Measurements from ENCODE around the gene OLFML1. TPM values are rescaled to one million over a fixed set of nuclear protein-coding genes. Genes with fewer than 3 reads are reported as not detected.

OLFML1 gene
- total RNA-seq, 1 donor from 2014 or later: not detected

DNA sequence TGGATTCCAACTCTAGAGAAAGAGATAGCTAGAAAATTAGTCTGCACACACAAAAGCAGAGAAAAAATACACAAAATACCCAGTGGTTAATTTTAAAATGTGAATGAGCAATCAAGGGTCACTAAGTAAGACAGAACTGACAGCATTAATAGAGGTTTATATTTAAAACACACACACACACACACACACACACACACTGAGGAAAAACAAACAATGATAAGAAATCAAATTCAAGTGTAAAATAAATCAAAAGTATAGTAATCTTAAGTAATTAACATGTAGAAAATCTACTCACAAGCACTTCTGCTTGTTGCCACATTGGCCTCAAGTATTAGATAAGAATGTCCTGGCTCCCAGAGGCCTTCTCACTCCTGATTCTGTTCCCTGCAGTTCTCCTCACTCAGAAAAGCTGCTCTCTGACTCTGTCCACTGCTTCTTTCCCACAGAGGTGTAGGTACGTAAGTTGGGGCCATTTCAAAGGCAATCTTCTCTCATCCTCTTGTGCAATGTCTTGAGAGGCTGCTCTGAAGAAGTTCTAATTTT, 33.3 kb upstream of the OLFML1 start:
- Mint-ChIP-seq H3K4me3 (no peak overlapping the region), H3K27ac (no peak overlapping the region), H3K4me1 (no peaks in the 10 kb centered on the region), H3K9me3 (no peaks in the 10 kb centered on the region), H3K27me3 (no peaks in the 10 kb centered on the region), H3K36me3 (ENCODE audit: low read depth) (no peaks in the 10 kb centered on the region)
- intact Hi-C loops (cut with micrococcal nuclease): no loop called here
- no peak for DNase-seq

DNA sequence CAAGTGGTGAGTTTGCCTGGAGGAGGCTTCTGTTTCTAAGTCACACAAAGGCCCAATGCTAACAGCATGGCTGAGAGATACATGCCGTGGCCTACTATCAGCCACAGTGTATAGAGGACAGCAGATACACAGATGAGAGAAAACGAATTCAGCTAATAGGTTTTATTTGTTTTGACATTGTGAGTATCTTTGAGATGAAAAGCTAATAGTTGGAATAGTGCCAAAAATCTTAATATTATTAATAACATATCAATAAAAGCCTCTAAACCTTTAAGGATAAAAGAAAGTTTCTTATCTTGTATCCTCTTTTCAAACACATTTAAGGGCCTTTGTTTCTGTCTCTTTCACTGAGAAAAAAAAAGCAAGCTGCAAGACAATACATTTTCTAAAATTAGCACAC, 30.5 kb upstream of the OLFML1 start:
- Mint-ChIP-seq H3K4me1 (no peaks in the 10 kb centered on the region), H3K27ac (no peak overlapping the region), H3K36me3 (ENCODE audit: low read depth) (no peaks in the 10 kb centered on the region), H3K9me3 (no peaks in the 10 kb centered on the region), H3K4me3 (no peak overlapping the region), H3K27me3 (no peaks in the 10 kb centered on the region)
- intact Hi-C loops (cut with micrococcal nuclease): no loop called here
- DNase-seq: no peak

DNA sequence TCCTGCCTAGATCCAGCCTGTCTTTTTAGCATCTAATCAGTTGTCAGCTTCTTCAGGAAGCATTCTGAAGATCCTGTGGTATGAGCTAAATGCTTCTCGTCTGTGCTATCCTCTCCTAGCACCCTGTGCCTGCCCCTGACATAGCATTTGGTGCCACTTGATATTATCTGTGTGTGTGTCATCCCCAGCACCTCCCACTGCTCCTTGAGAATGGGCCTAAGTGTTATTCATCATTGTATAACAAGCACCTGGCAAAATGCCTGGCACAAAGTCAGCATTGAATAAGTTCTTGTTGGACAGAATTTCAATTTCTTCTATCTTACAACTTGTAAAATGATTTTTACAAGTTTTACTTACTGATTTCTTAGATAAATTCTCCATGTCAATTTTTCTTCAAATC, 28.1 kb upstream of the OLFML1 start:
- Mint-ChIP-seq H3K27ac (no peak overlapping the region), H3K36me3 (ENCODE audit: low read depth) (no peaks in the 10 kb centered on the region), H3K27me3 (no peaks in the 10 kb centered on the region), H3K4me1 (no peaks in the 10 kb centered on the region), H3K9me3 (no peaks in the 10 kb centered on the region), H3K4me3 (no peak overlapping the region)
- intact Hi-C loops (cut with micrococcal nuclease): no loop called here
- no peak for DNase-seq

DNA sequence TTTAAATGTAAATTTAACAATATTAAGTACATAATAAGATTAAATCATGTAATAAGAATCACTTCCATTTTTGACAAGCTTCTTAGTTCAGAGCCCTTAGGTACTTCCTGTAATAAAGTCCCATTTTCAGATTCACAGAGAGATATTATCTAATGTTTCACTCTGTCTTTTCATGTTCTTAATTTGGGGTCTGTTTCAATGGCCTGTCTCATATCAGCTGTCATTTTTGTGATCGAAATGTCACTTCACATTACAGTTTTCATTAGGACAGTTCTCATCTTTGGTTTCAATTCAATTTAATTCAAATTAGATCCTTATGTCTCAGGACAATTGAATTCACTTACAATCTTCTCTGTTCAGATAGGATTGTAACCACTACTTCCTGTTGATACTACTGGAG, 22.6 kb upstream of the OLFML1 start:
- H3K27me3 Mint-ChIP-seq: no peaks in the 10 kb centered on the region
- H3K36me3 Mint-ChIP-seq (ENCODE audit: low read depth): no peaks in the 10 kb centered on the region
- DNase-seq: no peak
- H3K27ac Mint-ChIP-seq: no peak overlapping the region
- intact Hi-C loops (cut with micrococcal nuclease): no loop called here
- H3K4me3 Mint-ChIP-seq: no peak overlapping the region
- H3K9me3 Mint-ChIP-seq: no peaks in the 10 kb centered on the region
- no peaks in the 10 kb centered on the region for H3K4me1 Mint-ChIP-seq

DNA sequence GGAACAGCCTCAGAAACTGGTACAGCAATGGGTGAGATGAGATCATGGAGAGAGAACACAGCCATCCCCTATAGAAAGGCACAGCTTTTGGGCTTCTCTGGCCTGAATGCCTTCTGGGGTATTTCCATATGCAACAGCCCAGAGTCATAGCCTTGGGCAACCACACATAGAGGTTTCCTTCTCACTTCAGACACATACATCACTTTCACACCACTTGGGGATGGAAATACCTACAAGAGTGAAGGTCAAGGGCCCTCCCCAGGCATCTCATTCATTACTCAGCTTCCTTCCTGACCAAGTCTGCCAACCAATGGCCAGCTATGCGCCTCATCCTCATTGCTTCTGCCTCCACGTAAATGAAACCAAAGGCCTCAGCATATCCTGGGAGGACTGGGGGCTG, 17.7 kb upstream of the OLFML1 start:
- peaks cover 2% of the 10 kb centered on the region for H3K4me1 Mint-ChIP-seq
- no peak overlapping the region for H3K27ac Mint-ChIP-seq
- no peak for DNase-seq
- H3K27me3 Mint-ChIP-seq: no peaks in the 10 kb centered on the region
- H3K4me3 Mint-ChIP-seq: no peak overlapping the region
- intact Hi-C loops (cut with micrococcal nuclease): no loop called here
- H3K9me3 Mint-ChIP-seq: no peaks in the 10 kb centered on the region
- H3K36me3 Mint-ChIP-seq (ENCODE audit: low read depth): no peaks in the 10 kb centered on the region

DNA sequence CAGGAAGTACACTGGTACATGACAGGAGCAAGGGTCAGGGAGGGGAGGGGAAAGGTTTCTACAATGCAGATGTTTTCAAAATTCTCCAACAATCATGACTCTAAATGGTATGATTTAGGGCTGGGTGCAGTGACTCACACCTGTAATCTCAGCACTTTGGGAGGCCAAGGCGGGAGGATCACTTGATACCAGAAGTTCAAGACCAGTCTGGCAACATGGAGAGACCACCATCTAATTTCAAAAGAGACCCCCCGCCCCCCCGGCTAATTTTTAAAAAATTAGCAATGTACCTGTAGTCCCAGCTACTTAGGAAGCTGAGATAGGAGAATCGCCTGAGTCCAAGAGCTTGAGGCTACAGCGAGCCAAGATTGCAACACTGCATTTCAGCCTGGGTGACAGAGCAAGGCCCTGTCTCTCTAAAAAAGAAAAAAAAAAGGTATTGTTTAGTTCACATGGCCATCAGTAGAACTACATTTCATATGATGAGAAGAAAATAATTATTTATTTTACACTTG, 15.9 kb upstream of the OLFML1 start:
- DNase-seq: no peak
- Mint-ChIP-seq H3K27me3 (no peaks in the 10 kb centered on the region), H3K9me3 (no peaks in the 10 kb centered on the region), H3K27ac (no peak overlapping the region), H3K4me1 (peaks cover 2% of the 10 kb centered on the region), H3K4me3 (no peak overlapping the region), H3K36me3 (ENCODE audit: low read depth) (no peaks in the 10 kb centered on the region)
- intact Hi-C loops (cut with micrococcal nuclease): no loop called here

DNA sequence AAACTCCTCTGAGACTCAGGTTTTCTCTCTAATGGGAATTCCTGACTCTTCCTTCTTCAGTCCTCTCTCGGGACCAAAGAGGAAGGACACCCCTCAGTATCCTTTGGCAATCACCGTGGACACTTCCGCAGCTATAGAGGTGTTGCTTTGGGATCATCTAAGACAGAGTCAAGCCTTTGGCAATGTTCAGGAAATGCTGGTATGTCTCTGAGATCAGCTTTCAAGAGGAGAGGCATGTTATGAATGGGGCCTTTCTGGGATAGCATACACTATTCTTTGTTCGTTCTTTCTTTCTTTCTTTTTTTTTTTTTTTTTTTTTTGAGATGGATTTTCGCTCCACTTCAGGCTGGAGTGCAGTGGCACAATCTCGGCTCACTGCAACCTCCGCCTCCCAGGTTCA, 14.2 kb upstream of the OLFML1 start:
- no peaks in the 10 kb centered on the region for H3K27me3 Mint-ChIP-seq
- no peaks in the 10 kb centered on the region for H3K9me3 Mint-ChIP-seq
- no peaks in the 10 kb centered on the region for H3K36me3 Mint-ChIP-seq (ENCODE audit: low read depth)
- DNase-seq: no peak
- no peak overlapping the region for H3K4me3 Mint-ChIP-seq
- H3K4me1 Mint-ChIP-seq: peaks cover 2% of the 10 kb centered on the region
- H3K27ac Mint-ChIP-seq: no peak overlapping the region
- intact Hi-C loops (cut with micrococcal nuclease): no loop called here

DNA sequence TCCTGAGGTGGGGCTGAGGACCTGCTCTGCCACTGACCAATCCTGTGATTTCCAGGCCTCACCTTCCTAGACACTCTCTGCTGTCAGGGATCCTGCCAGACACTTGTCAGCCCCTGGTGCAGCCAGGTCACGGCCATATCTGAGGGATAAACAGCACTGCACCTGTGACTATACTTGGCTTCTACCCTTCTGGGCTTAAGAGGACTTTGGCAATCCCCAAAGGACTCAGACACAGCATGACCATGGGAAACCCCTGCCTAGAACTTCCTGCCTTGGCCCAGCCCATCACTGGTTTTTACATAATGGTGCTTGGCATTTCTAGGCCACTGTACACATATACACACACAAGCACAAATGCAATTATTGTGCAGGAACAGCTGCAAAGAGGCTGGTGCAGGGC, 11.6 kb upstream of the OLFML1 start:
- no peak for DNase-seq
- intact Hi-C loops (cut with micrococcal nuclease): no loop called here

DNA sequence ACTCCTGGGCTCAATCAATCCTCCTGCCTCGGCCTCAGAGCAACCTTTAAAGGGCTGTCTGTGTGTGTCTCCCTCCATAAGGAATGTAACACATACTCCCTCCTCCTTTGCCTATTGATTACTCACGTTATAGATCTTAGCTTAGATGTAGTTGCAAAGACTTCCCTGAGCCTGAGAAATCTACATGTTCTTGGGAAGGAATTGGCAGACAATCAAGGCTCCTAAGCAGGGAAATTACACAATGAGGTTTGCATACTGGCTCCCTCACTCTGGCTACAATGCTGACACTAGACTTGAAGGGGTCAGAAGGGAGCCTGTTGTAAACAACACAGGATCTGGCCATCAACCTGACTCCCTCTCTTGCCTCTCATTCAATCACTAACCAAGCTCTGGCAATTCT, 5.2 kb upstream of the OLFML1 start:
- Mint-ChIP-seq H3K9me3 (no peaks in the 10 kb centered on the region), H3K36me3 (ENCODE audit: low read depth) (no peaks in the 10 kb centered on the region), H3K4me3 (no peak overlapping the region), H3K4me1 (no peaks in the 10 kb centered on the region), H3K27me3 (peaks cover 4% of the 10 kb centered on the region), H3K27ac (no peak overlapping the region)
- intact Hi-C loops (cut with micrococcal nuclease): no loop called here
- no peak for DNase-seq

More for the DNA sequence above, 11.6 kb upstream of the OLFML1 start:
- peaks cover 4% of the 10 kb centered on the region for H3K27me3 Mint-ChIP-seq
- no peak overlapping the region for H3K4me3 Mint-ChIP-seq
- H3K4me1 Mint-ChIP-seq: no peaks in the 10 kb centered on the region
- H3K27ac Mint-ChIP-seq: no peak overlapping the region
- no peaks in the 10 kb centered on the region for H3K9me3 Mint-ChIP-seq
- no peaks in the 10 kb centered on the region for H3K36me3 Mint-ChIP-seq (ENCODE audit: low read depth)

DNA sequence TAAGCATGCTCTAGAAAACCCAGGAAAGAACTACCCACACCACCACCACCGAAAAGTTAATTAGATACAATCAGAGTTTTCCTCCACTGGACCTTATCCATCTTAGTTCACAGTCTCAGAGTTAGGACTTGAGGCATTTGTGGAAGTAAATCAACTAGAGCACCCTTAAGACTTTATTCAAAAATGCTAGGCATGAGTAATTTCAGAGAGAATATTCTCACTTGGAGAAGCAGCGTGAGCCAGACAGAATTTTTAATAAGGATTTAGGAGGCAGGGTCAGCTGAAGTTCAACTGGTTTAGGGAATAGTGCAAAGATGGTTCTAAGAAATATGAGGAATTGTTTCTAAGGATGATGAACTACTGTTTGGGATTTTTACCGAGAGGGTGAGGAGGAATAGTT, 1.2 kb upstream of the OLFML1 start:
- intact Hi-C loops (cut with micrococcal nuclease): no loop called here
- no peak for DNase-seq
- H3K9me3 Mint-ChIP-seq: no peaks in the 10 kb centered on the region
- H3K36me3 Mint-ChIP-seq (ENCODE audit: low read depth): no peaks in the 10 kb centered on the region
- no peaks in the 10 kb centered on the region for H3K27me3 Mint-ChIP-seq
- H3K4me1 Mint-ChIP-seq: no peaks in the 10 kb centered on the region
- no peak overlapping the region for H3K4me3 Mint-ChIP-seq
- H3K27ac Mint-ChIP-seq: no peak overlapping the region

DNA sequence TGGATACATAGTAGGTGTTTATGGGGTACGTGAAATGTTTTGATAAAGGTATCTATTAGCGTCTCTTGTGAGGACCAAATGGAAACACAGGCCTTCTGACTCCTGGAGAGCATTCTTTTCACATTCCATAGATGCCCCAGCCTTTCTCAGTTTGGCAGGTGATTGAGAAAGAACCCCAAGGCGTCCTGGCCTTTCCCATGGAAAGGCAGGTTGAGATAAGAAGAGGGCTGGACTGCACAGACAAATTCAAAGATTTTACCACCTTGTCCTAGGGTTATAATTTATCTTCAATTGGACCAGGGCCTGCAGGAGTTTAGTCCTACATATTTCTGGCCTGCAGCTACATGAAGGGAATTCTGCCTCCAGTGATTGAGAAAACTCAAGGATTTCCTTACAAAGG, 661 bp upstream of the OLFML1 start:
- Mint-ChIP-seq H3K27me3 (no peaks in the 10 kb centered on the region), H3K9me3 (no peaks in the 10 kb centered on the region), H3K4me3 (no peak overlapping the region), H3K27ac (no peak overlapping the region), H3K4me1 (no peaks in the 10 kb centered on the region), H3K36me3 (ENCODE audit: low read depth) (no peaks in the 10 kb centered on the region)
- intact Hi-C loops (cut with micrococcal nuclease): no loop called here
- DNase-seq: no peak

DNA sequence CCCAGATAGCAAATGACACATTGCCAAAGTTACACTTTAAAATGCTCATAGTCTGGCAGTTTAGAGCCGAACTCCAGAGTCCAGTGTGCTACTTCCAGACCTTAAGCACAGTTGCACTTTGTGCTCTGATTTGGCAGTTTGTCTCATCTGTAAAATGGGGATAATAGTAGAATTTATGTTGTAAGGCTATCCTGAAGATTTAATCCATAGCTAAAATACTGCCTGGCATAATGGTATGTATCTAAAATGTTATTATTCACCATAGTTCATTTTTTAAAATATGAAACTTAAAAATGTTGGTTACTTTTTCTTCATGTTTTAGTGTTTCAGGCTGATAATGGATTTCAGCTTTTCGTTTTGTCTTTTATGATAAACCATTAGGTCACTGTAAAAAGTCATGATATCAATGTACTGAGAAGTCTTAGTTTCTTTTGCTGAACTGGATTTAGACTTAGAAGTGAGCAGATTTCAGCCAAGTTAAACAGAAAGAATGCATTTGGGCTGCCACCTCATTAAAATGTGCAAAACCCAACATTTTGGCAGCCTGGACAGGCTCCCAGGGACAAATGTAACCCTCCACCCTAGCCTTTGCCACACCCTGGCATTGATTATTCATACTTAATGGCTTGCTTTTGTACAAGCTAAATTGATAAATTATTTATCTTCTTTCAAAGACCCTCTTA, 933 bp downstream of the OLFML1 start:
- no peak for DNase-seq
- Mint-ChIP-seq H3K9me3 (no peaks in the 10 kb centered on the region), H3K4me3 (no peak overlapping the region), H3K27ac (no peak overlapping the region), H3K4me1 (no peaks in the 10 kb centered on the region), H3K27me3 (no peaks in the 10 kb centered on the region), H3K36me3 (ENCODE audit: low read depth) (no peaks in the 10 kb centered on the region)
- intact Hi-C loops (cut with micrococcal nuclease): no loop called here

DNA sequence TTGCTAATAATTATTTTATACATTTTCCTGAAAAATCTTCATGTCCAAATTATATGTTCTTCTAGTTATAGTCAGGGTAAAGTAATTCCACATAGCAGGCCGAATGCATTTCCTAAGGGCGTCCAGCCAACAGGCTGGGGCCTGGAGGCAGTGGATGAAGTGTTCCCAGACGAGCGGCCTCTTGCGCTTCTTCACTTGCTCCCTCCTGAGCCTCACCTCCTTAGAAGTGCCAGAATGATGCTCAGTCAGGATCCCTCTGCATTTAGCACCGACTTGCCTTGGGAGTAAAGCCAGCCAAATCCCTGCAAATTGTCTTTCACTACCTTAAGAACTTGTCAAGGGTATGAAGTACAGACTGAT, 1.5 kb downstream of the OLFML1 start:
- DNase-seq: no peak
- H3K4me3 Mint-ChIP-seq: no peak overlapping the region
- intact Hi-C loops (cut with micrococcal nuclease): no loop called here
- no peaks in the 10 kb centered on the region for H3K4me1 Mint-ChIP-seq
- H3K27me3 Mint-ChIP-seq: no peaks in the 10 kb centered on the region
- H3K9me3 Mint-ChIP-seq: no peaks in the 10 kb centered on the region
- H3K27ac Mint-ChIP-seq: no peak overlapping the region
- no peaks in the 10 kb centered on the region for H3K36me3 Mint-ChIP-seq (ENCODE audit: low read depth)

DNA sequence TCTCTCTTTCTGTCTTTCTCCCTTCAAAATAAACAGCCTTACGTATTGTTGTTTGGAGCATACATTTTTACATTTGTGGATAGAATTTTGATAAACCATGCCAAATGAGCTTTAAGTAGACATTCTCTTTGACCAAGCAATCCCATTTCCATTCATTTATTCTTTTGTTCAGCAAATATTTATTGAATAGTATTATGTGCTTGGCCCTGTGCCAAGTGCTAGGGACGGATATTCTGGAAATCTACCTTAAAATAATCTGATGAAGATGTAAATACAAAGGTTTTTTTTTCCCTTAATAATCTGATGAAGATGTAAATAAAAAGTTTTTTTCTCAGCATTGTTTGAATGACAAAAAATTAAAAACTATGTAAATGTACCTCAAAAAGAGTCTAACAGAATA, 2.1 kb downstream of the OLFML1 start:
- no peaks in the 10 kb centered on the region for H3K27me3 Mint-ChIP-seq
- no peaks in the 10 kb centered on the region for H3K4me1 Mint-ChIP-seq
- no peaks in the 10 kb centered on the region for H3K9me3 Mint-ChIP-seq
- no peaks in the 10 kb centered on the region for H3K36me3 Mint-ChIP-seq (ENCODE audit: low read depth)
- H3K27ac Mint-ChIP-seq: no peak overlapping the region
- H3K4me3 Mint-ChIP-seq: no peak overlapping the region
- DNase-seq: no peak
- intact Hi-C loops (cut with micrococcal nuclease): no loop called here

DNA sequence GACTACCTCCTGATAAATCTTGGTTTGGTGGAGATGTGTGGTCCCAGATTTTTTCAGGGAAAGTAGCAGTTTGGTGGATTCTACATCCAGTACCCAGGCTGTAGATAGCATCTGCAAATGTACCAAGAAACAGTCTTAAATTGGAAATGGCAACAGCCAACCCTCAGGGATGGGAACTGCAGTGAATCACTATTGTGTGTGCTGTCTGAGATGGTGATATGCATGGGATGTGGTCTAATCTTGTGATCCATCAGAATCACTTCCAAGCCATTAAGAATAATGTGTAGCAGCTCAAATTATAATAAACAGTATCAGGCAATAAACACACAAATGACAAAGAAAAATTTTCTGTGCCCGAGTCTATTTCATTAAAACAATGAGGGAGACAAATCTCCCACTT, 3.4 kb downstream of the OLFML1 start:
- no peak for DNase-seq
- Mint-ChIP-seq H3K27me3 (no peaks in the 10 kb centered on the region), H3K9me3 (no peaks in the 10 kb centered on the region), H3K4me3 (no peak overlapping the region), H3K4me1 (no peaks in the 10 kb centered on the region), H3K27ac (no peak overlapping the region), H3K36me3 (ENCODE audit: low read depth) (no peaks in the 10 kb centered on the region)
- intact Hi-C loops (cut with micrococcal nuclease): no loop called here
